MM.1S (cell line): Measurements from ENCODE around the gene MAGOHB.

ENCODE experiments used
- DNase-seq: peaks from one replicate; pipeline ENCODE4 v3.0.0-alpha.2; 2015
- H2AFZ ChIP-seq: fragments of 300-600 bp; sonication (generic); 2 replicates; pipeline ENCODE4 v1.6.0; 2016; ENCODE audit warnings: antibody characterized with exemption, low read length
- H3F3A ChIP-seq: fragments of 300-600 bp; sonication (generic); 2 replicates; pipeline ENCODE4 v1.6.1; 2016; ENCODE audit warnings: mild to moderate bottlenecking, antibody characterized with exemption, low read length, moderate library complexity, mixed read lengths; ENCODE audit not compliant: insufficient read depth
- H3K27ac ChIP-seq: fragments of 300-600 bp; sonication (generic); 2 replicates; pipeline ENCODE4 v1.5.1; 2016; ENCODE audit warnings: mild to moderate bottlenecking, low read length
- H3K27me3 ChIP-seq: fragments of 300-600 bp; sonication (generic); replicated peaks from 2 replicates; pipeline ENCODE4 v1.6.0; 2016; ENCODE audit warnings: low read length; ENCODE audit not compliant: insufficient read depth
- H3K36me3 ChIP-seq: fragments of 300-600 bp; sonication (generic); replicated peaks from 2 replicates; pipeline ENCODE4 v1.6.1; 2016; ENCODE audit warnings: mild to moderate bottlenecking, low read length, mixed read lengths; ENCODE audit not compliant: insufficient read depth
- H3K4me1 ChIP-seq: fragments of 300-600 bp; sonication (generic); 2 replicates; pipeline ENCODE4 v1.6.1; 2016; ENCODE audit warnings: low read length, mixed read lengths
- H3K4me2 ChIP-seq: fragments of 300-600 bp; sonication (generic); 2 replicates; pipeline ENCODE4 v1.6.0; 2016; ENCODE audit warnings: low read depth, low read length
- H3K4me3 ChIP-seq: fragments of 300-600 bp; sonication (generic); 2 replicates; pipeline ENCODE4 v1.5.1; 2016; ENCODE audit warnings: low read length, mixed read lengths
- H3K79me2 ChIP-seq: fragments of 300-600 bp; sonication (generic); 2 replicates; pipeline ENCODE4 v1.6.1; 2016; ENCODE audit warnings: mixed run types, low read length, mixed read lengths
- H3K9ac ChIP-seq: fragments of 300-600 bp; sonication (generic); 2 replicates; pipeline ENCODE4 v1.6.1; 2016; ENCODE audit warnings: low read length, mixed read lengths
- H3K9me2 ChIP-seq: fragments of 300-600 bp; sonication (generic); replicated peaks from 2 replicates; pipeline ENCODE4 v1.6.1; 2016; ENCODE audit warnings: mild to moderate bottlenecking, low read length, mixed read lengths; ENCODE audit not compliant: insufficient read depth
- H3K9me3 ChIP-seq: fragments of 300-600 bp; sonication (generic); replicated peaks from 2 replicates; pipeline ENCODE4 v1.6.1; 2016; ENCODE audit warnings: mild to moderate bottlenecking, low read length, mixed read lengths; ENCODE audit not compliant: insufficient read depth
- H4K20me1 ChIP-seq: fragments of 300-600 bp; sonication (generic); 2 replicates; pipeline ENCODE4 v1.6.1; 2016; ENCODE audit warnings: mild to moderate bottlenecking, low read length, moderate library complexity, mixed read lengths; ENCODE audit not compliant: insufficient read depth
- EZH2 ChIP-seq: fragments of 300-600 bp; sonication (generic); optimal IDR thresholded peaks from 2 replicates; pipeline ENCODE3; 2017; ENCODE audit warnings: low read depth, mild to moderate bottlenecking, antibody characterized with exemption, low read length, mixed read lengths
- EZH2phosphoT487 ChIP-seq: fragments of 300-600 bp; sonication (generic); IDR thresholded peaks from 2 replicates; pipeline ENCODE4 v1.6.1; 2018; ENCODE audit warnings: antibody characterized with exemption, low read length
- TF ChIP-seq, protein P1 (sequence below): fragments of 300-600 bp; sonication (generic); IDR thresholded peaks from 2 replicates; pipeline ENCODE4 v1.5.1; 2016; ENCODE audit warnings: antibody characterized with exemption, low read length, mixed read lengths

Gene MAGOHB

DNA sequence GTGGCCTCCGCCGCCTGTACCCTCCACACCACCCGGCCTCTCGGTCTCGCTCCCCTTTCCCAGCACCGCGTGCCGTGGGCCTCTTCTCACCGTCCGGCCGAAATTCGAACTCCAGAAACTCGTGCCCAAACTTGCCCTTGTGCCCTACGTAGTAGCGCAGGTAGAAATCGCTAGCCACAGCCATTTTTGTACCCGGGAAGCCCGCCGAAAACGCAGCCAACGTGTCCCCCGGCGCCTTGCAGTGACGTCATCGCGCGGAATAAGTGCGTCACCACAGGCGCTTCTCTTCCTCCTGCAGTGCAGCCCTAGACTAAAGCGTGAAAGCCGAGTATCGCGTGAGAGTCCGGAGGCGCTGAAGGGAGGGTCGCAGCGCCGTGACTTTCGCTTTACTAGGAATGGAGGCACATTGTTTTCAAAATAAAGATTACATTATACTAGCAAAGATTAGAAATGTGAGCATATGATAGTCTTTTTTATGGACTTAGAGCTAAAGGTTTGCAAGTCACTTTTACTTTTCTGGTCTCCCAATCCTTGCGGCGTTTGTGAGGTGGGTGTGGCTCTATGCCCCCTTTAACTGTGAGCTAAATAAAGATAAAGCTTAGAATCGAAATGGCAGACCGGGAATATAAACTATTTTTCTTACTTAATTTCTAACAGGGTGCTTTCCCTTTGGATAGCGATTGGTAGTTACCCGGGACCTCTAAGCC, at the start of gene MAGOHB:
Gene MAGOHB, minus strand, starts transcription at position 261 of the 707 bp plus-strand sequence. Its CDS starts 77 bp downstream, at position 184.
- DNase-seq, result peak; percentile 98
- TF ChIP-seq, protein P1, sequence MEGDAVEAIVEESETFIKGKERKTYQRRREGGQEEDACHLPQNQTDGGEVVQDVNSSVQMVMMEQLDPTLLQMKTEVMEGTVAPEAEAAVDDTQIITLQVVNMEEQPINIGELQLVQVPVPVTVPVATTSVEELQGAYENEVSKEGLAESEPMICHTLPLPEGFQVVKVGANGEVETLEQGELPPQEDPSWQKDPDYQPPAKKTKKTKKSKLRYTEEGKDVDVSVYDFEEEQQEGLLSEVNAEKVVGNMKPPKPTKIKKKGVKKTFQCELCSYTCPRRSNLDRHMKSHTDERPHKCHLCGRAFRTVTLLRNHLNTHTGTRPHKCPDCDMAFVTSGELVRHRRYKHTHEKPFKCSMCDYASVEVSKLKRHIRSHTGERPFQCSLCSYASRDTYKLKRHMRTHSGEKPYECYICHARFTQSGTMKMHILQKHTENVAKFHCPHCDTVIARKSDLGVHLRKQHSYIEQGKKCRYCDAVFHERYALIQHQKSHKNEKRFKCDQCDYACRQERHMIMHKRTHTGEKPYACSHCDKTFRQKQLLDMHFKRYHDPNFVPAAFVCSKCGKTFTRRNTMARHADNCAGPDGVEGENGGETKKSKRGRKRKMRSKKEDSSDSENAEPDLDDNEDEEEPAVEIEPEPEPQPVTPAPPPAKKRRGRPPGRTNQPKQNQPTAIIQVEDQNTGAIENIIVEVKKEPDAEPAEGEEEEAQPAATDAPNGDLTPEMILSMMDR, result no peak
- TF ChIP-seq EZH2phosphoT487 (no peak), EZH2 (no peak)
- H3K27me3 ChIP-seq, result no peaks in the 10 kb centered on the region

DNA sequence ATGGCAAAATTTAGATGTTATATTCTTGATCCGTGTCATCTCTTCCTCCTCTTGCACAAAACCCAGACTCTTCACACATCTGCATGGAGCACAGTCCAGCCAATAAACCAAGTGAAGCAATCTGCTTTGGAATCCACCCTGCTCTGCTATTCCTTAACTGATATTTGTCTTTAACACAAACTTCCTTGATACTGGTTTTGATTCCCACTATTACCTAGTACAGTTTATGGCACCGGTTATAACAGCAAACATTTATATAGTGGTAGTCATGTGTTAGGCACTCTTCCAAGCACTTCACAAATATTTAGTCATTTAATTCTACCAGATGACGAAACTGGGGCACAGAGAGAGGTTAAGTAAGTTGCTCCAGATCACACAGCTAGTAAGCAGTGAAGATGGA, 47.9 kb upstream of the MAGOHB start:
- Histone ChIP-seq H3K4me1 (no peaks in the 10 kb centered on the region), H2AFZ (no peak overlapping the region), H3K79me2 (no peaks in the 10 kb centered on the region), H3F3A (no peaks in the 10 kb centered on the region), H4K20me1 (no peaks in the 10 kb centered on the region), H3K9ac (no peak overlapping the region), H3K27me3 (no peaks in the 10 kb centered on the region), H3K4me2 (no peak overlapping the region), H3K36me3 (no peaks in the 10 kb centered on the region), H3K4me3 (no peak overlapping the region), H3K27ac (no peak overlapping the region), H3K9me2 (no peaks in the 10 kb centered on the region), H3K9me3 (no peaks in the 10 kb centered on the region)
- DNase-seq, result no peak
- TF ChIP-seq EZH2, result no peak
- TF ChIP-seq, protein P1, result no peak
- TF ChIP-seq EZH2phosphoT487, result no peak

More for the DNA sequence above, at the start of gene MAGOHB:
- Histone ChIP-seq H3F3A (no peaks in the 10 kb centered on the region), H4K20me1 (no peaks in the 10 kb centered on the region), H3K4me1 (no peaks in the 10 kb centered on the region), H3K4me3 (peak within 1 kb of the TSS; percentile 88), H3K27ac (peak within 1 kb of the TSS; percentile 72), H3K36me3 (no peaks in the 10 kb centered on the region; the same call in 1 of the 2 replicates), H2AFZ (peak within 1 kb of the TSS; percentile 94), H3K9me3 (no peaks in the 10 kb centered on the region), H3K79me2 (peaks cover 18% of the 10 kb centered on the region), H3K4me2 (peak within 1 kb of the TSS; percentile 78), H3K9me2 (no peaks in the 10 kb centered on the region), H3K9ac (peak within 1 kb of the TSS; percentile 96)

DNA sequence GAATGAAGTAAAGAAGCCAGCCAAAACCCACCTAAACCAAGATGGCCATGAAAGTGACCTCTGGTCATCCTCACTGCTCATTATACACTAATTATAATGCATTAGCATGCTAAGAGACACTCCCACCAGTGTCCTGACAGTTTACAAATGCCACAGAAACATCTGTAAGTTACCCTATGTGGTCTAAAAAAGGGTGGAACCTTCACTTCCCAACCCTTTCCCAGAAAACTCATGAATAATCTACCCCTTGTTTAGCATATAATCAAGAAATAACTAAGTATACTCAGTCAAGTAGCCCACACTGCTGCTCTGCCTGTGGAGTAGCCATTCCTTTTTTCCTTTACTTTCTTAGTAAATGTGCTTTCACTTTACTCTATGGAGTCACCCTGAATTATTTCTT, 40.6 kb upstream of the MAGOHB start:
- Histone ChIP-seq H3K4me1 (no peaks in the 10 kb centered on the region), H3K36me3 (no peaks in the 10 kb centered on the region)

More for the DNA sequence above, 40.6 kb upstream of the MAGOHB start:
- H3K4me2 ChIP-seq, result no peak overlapping the region
- H4K20me1 ChIP-seq, result no peaks in the 10 kb centered on the region
- DNase-seq, result no peak
- no peaks in the 10 kb centered on the region for H3F3A ChIP-seq
- no peak overlapping the region for H3K9ac ChIP-seq
- no peaks in the 10 kb centered on the region for H3K9me2 ChIP-seq
- no peak overlapping the region for H2AFZ ChIP-seq
- no peak overlapping the region for H3K27ac ChIP-seq
- H3K27me3 ChIP-seq, result no peaks in the 10 kb centered on the region
- H3K4me3 ChIP-seq, result no peak overlapping the region
- H3K79me2 ChIP-seq, result no peaks in the 10 kb centered on the region
- TF ChIP-seq EZH2 (no peak), EZH2phosphoT487 (no peak)
- TF ChIP-seq, protein P1, result no peak
- no peaks in the 10 kb centered on the region for H3K9me3 ChIP-seq
